MG63 (cell line): ENCODE results near the gene NPEPPS. TPM values are rescaled to one million over a fixed set of nuclear protein-coding genes. Genes with fewer than 3 reads are reported as not detected.

Source experiments
- DNase-seq: peaks from one replicate; pipeline ENCODE4 v3.0.0-alpha.2; 2020
- H3K27me3 ChIP-seq: fragments of 250-450 bp; sonication (Bioruptor Pico); 2 replicates; pipeline ENCODE4 v1.5.1; 2020; ENCODE audit warnings: mild to moderate bottlenecking, moderate library complexity
- H3K36me3 ChIP-seq: fragments of 250-450 bp; sonication (Bioruptor Pico); 2 replicates; pipeline ENCODE4 v1.5.1; 2020; ENCODE audit warnings: mild to moderate bottlenecking, moderate library complexity
- H3K4me3 ChIP-seq: fragments of 250-450 bp; sonication (Bioruptor Pico); 2 replicates; pipeline ENCODE4 v1.5.1; 2020; ENCODE audit warnings: mild to moderate bottlenecking, moderate library complexity
- H3K9me3 ChIP-seq: fragments of 250-450 bp; sonication (Bioruptor Pico); 2 replicates; pipeline ENCODE4 v1.5.1; 2020; ENCODE audit warnings: mild to moderate bottlenecking, moderate library complexity
- total RNA-seq: library from RNA; depleted of rRNA; stranded (reverse); fragments of >200 nt; shearing (Covaris generic); gene quantifications from 2 replicates; pipeline ENCODE4 v1.2.3, GENCODE V29; 2014; ENCODE audit warnings: low replicate concordance

NPEPPS gene
- total RNA-seq, 1 experiment from 2014 or later = 50.4 TPM

DNA sequence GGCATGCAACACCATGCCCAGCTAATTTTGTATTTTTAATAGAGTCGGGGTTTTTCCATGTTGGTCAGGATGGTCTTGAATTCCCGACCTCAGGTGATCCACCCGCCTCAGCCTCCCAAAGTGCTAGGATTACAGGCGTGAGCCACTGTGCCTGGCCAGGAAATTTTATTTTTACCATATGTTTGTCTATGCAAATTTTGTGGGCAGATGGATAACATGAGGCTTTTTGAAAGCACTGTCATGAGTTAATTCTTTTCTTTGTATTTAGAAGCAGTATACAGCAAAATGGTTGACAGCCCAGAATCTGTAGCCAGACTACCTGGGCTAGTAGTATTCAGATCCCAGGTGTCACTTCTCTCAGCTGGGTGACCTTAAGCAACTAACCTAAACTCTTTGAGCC is 110.3 kb downstream of the NPEPPS start:
- Histone ChIP-seq H3K9me3 (no peaks in the 10 kb centered on the region), H3K4me3 (no peak overlapping the region), H3K36me3 (no peaks in the 10 kb centered on the region), H3K27me3 (no peaks in the 10 kb centered on the region)
- no peak for DNase-seq

DNA sequence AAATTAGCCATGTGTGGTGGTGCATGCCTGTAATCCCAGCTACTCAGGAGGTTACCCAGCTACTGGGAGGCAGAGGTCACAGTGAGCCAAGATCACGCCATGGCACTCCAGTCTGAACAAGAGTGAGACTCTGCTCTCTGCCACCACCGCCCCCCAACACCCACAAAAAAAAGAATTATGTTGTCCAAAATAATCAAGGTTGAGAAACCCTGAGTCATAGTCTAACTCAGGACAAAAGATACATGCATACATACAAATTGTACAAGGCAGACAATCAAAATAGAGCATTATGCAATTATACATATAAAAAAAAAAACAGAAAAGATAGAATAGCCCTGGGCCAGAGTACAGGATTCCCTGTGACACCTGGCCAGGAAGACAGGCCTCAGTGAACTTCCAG is 112.2 kb downstream of the NPEPPS start:
- Histone ChIP-seq H3K27me3 (no peaks in the 10 kb centered on the region), H3K4me3 (no peak overlapping the region), H3K9me3 (no peaks in the 10 kb centered on the region), H3K36me3 (no peaks in the 10 kb centered on the region)
- DNase-seq = no peak

DNA sequence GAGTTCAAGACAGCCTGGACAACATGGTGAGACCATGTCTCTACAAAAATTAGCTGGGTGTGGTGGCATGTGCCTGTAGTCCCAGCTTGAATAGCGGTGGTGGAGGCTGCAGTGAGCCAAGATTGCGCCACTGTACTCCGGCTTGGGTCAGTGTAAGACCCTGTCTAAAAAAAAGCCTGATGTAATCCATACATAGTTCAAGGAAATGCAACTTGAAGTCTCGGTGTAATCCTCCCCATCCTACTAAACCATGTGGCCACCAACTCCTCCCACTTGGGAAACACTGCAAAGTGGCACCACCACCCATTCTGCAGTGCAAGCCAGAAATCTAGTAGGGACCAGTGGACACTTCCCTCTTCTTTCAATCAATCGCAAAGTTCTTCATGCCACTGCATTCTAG is 113.4 kb downstream of the NPEPPS start:
- no peak overlapping the region for H3K4me3 ChIP-seq
- no peak for DNase-seq
- H3K27me3 ChIP-seq = no peaks in the 10 kb centered on the region
- no peaks in the 10 kb centered on the region for H3K36me3 ChIP-seq
- H3K9me3 ChIP-seq = no peaks in the 10 kb centered on the region

DNA sequence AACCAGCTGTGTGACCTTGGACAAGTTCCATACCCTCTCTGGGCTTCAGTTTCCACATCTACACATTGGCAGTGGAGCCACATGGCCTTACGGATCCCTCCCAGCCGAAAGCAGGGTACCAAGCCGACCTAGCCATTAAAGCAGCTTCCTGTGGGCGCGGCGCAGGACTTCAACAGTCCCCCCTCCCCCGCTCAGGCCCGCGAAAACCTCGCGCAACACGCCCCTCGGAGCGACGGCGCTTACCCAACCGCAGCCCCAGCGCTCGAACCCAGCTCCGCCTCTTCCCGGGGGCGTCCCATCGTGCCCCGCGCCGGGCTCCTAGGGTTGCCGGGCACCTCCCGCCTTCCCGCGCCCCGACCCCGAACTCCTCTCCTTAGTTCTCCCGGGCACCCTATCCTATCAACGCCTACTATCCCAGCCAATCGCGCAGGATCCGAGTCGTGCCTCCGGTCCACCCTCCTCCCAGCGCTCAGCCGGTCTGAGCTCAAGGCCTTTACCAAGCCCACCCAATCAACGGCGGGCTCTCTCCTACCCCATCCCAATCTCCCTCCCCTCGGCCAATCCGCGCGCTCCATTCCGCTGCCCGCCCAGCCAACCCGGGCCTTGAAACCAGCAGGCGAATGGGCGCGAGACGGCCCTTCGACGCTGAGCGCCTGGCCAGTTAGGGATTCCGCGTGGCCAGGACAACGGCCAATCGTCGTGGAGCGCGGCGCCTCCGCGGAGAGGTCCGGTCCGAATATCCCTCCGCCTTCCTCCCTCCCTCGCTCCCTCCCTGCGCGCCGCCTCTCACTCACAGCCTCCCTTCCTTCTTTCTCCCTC is 118.5 kb downstream of the NPEPPS start, which contains the start of gene KPNB1:
Gene KPNB1 (plus strand): TSS at position 767 of the 819 bp plus-strand sequence. CDS start 326 bp downstream, outside the sequence.
- H3K4me3 ChIP-seq = peak within 1 kb of the TSS; percentile 88
- H3K9me3 ChIP-seq = no peaks in the 10 kb centered on the region
- peaks cover 37% of the 10 kb centered on the region for H3K36me3 ChIP-seq
- H3K27me3 ChIP-seq = no peaks in the 10 kb centered on the region
- DNase-seq = peak; percentile 100

DNA sequence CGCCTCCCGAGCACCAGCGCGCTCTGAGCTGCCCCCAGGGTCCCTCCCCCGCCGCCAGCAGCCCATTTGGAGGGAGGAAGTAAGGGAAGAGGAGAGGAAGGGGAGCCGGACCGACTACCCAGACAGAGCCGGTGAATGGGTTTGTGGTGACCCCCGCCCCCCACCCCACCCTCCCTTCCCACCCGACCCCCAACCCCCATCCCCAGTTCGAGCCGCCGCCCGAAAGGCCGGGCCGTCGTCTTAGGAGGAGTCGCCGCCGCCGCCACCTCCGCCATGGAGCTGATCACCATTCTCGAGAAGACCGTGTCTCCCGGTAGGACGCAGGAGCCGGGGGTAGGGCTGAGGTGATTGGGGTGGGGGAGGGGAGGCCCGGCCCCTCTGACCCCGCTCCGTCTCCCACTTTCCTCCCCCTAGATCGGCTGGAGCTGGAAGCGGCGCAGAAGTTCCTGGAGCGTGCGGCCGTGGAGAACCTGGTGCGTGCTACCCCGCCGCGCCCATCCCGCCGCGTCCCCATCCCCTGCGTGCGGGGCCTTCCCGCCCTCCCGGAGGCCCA is 119.1 kb downstream of the NPEPPS start:
- H3K27me3 ChIP-seq = no peaks in the 10 kb centered on the region
- H3K9me3 ChIP-seq = no peaks in the 10 kb centered on the region
- peak overlapping the region; percentile 88 for H3K4me3 ChIP-seq
- peaks cover 44% of the 10 kb centered on the region for H3K36me3 ChIP-seq
- no peak for DNase-seq

DNA sequence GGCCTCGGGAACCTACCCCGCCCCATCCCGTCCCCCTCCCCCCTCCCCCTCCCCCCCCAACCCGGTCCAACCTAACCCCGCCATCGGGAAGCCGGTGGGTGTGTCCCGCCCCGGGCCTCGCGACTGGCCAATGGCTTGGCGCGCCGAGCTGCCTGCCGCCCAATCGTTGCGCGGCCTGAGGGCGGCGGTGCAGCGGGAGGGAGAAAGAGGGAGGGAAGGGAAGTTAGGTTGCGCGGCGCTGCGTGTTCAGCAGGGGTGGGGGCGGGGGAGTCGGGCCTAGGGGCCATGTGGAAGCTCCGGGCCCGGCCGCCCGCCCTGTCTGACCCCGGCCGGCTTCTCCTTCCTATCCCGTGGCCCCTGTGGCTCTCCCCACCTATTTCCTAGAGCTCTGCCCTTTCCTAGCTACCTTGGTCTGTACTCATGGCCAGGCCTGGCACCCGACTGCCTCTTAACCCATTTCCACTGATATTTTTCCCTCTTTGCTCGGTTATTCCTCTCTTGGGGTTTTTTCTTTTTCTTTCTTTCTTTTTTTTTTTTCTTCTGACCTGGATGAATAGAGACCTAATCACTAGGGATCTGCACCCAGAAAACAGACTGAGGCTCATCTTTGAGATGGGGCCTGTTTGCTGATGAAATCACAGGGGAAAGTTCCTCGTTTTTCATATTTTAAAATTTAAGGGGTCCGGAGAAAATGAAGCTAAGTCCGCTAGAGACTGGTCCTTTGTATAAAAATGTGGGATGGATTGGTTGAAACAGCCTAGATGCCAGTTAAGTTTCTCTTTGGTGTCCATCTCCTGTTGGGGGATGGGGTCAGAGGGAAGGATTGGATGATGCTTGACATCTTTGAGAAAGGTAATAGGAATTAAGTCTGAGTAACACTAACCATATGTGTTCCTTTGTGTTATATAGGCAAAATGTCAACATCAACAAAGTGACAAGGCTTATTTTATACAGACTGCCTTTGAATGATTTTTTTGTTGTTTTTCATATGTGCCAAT is 119.9 kb downstream of the NPEPPS start:
- Histone ChIP-seq H3K4me3 (peak overlapping the region; percentile 88), H3K36me3 (peaks cover 51% of the 10 kb centered on the region), H3K27me3 (no peaks in the 10 kb centered on the region), H3K9me3 (no peaks in the 10 kb centered on the region)
- DNase-seq = peak; percentile 100

DNA sequence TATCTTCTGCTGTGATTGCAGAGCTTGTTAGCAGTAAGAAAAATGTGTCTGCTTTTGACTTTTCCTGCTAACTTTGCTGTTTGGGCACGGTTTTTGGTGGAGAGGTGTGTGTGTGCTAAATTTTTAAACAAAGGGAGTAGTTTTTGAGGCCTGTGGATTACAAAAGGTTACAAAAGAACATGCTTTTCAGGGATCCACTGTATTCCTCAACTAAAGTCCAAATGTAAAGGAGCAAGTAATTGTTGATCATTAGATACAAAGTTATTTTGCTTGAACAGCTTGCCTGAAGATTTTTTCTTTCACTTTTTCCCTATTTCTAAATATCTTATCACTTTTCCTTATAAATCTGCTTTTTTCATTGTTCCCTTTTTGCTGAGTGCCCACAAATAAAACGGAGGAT is 120.8 kb downstream of the NPEPPS start:
- Histone ChIP-seq H3K9me3 (no peaks in the 10 kb centered on the region), H3K27me3 (no peaks in the 10 kb centered on the region), H3K36me3 (peaks cover 60% of the 10 kb centered on the region), H3K4me3 (peak overlapping the region; percentile 88)
- DNase-seq = no peak

DNA sequence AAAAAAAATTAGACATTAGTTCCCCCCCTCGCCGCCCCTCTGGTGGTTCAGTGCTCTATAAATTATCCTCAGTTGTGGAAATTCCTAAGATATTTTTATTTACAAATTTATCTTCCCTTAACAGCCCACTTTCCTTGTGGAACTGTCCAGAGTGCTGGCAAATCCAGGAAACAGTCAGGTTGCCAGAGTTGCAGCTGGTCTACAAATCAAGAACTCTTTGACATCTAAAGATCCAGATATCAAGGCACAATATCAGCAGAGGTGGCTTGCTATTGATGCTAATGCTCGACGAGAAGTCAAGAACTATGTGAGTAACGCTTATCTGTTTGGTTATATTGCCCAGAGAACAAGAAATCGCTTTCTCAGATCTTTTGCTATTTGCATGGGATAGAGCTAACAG is 121.7 kb downstream of the NPEPPS start:
- Histone ChIP-seq H3K9me3 (no peaks in the 10 kb centered on the region), H3K4me3 (no peak overlapping the region), H3K27me3 (no peaks in the 10 kb centered on the region), H3K36me3 (peaks cover 69% of the 10 kb centered on the region)
- DNase-seq = no peak

DNA sequence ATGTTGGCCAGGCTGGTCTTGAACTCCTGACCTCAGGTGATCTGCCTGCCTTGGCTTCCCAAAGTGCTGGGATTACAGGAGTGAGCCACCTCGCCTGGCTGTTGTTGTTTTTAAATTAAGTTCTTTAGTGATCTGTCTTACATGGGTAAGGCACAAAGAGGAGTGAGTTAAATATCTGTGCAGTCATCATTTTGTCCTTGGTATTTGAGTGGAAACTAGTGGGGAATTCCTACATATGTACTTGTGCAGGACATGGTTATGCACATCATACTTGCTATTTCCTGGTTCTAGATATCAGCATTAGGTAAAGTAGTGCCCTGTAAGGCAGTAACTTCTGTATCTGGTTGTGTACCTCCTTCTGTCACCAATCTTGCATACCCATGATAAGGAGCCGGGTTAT is 122.5 kb downstream of the NPEPPS start:
- H3K4me3 ChIP-seq = no peak overlapping the region

DNA sequence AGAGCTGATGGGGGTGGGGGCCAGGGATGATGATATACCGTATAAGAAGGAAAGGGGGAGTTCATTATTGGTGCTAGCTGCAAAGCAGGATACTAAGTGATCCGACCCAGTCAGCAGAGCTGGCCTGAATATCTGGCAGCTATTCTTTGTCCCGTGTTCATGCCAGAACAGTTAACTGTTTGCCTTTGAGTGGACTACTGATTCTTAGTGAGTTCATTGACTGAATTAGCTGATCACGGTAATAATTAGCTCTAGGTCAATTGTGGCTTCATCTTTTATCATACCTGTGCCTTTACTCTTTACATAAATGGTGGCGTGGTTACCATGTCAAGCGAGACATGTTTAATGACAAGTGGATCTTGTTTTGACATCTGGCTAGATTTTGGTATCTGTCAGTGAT is 124.1 kb downstream of the NPEPPS start:
- H3K36me3 ChIP-seq = peaks cover 93% of the 10 kb centered on the region
- H3K4me3 ChIP-seq = no peak overlapping the region
- no peaks in the 10 kb centered on the region for H3K27me3 ChIP-seq
- no peaks in the 10 kb centered on the region for H3K9me3 ChIP-seq
- no peak for DNase-seq

More for the DNA sequence above, 122.5 kb downstream of the NPEPPS start:
- no peak for DNase-seq
- Histone ChIP-seq H3K27me3 (no peaks in the 10 kb centered on the region), H3K36me3 (peaks cover 78% of the 10 kb centered on the region), H3K9me3 (no peaks in the 10 kb centered on the region)

DNA sequence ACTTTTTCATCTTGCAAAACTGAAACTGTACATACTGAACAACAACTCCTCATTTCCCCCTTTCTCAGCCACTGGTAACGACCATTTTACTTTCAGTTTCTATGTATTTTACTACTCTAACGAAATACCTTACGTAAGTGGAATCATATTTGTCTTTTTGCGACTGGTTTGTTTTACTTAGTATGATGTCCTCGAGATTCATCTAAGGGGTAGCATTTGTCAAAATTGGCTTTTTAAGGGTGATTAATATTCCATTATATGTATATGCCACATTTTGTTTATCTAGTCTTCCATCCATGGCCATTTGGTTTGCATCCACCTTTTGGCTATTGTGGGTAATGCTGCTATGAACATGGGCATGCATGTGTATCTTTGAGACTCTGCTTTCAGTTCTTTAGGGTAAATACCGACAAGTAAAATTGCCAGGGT is 129.2 kb downstream of the NPEPPS start:
- H3K27me3 ChIP-seq = no peaks in the 10 kb centered on the region
- H3K4me3 ChIP-seq = no peak overlapping the region
- H3K36me3 ChIP-seq = peaks cover 98% of the 10 kb centered on the region
- no peak for DNase-seq
- no peaks in the 10 kb centered on the region for H3K9me3 ChIP-seq

DNA sequence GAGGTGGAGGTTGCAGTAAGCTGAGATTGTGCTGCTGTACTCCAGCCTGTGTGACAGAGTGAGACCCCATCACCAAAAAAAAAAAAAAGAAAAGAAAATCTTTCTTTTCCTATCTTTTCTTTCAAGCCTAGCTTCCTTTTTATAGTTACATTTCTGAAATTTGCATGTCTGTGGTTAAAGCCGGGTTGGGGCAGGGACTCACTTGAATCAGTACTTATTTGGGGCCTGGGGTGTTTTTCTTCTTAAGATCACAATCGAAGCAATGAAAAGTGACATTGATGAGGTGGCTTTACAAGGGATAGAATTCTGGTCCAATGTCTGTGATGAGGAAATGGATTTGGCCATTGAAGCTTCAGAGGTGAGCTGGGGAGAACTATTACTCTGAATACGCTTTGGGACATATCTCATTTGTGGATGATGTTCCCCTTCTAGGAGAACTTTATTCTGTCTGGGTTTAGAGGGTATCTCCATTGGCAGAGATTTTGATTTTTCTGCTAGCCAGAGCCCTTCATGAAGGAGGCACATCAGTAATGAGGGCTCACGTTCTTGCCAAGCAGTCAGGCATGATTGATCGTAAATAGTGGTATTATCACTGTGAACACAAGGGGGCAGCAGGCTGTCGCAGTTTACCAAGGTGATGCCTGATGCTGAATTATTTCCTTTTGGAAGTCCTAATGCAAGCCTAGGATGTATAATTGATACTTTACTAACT is 133.2 kb downstream of the NPEPPS start:
- no peak overlapping the region for H3K4me3 ChIP-seq
- DNase-seq = peak; percentile 35
- H3K27me3 ChIP-seq = no peaks in the 10 kb centered on the region
- peaks cover 95% of the 10 kb centered on the region for H3K36me3 ChIP-seq
- H3K9me3 ChIP-seq = no peaks in the 10 kb centered on the region

DNA sequence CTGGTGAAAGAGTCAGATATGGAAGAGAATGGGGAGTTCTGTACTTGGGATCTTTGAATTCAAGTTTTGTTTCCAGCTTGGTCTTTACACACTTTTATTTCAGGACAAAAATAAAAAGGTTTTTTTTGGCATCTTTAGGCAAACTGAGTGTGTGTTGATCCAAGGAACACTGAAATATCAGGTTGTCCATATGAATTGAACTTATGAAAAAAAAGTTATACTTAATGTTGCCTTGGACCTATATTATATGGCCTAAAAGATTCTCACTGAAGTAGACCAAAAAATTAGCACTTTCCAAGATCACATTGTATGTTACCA is 133.7 kb downstream of the NPEPPS start:
- Histone ChIP-seq H3K36me3 (peaks cover 95% of the 10 kb centered on the region), H3K4me3 (no peak overlapping the region), H3K9me3 (no peaks in the 10 kb centered on the region), H3K27me3 (no peaks in the 10 kb centered on the region)
- no peak for DNase-seq

DNA sequence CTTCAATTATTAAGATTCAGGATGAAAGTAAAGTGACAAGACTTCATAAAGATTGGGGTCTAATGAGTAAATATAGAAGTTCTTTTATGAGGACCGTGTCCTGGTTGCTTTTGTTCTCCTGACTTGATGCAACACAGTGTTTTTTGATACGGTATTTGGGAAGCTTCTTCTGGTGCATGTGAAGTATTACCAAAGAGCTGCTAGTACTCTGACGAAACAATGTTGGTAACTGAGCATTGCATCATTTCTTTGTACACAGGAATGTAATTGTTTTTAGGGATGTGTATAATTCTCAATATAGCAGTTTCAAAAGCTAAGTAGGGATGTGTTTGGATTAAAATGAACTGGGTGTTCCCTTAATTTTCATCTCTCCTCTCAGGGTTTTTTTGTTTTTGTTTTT is 134.7 kb downstream of the NPEPPS start:
- Histone ChIP-seq H3K4me3 (no peak overlapping the region), H3K9me3 (no peaks in the 10 kb centered on the region), H3K36me3 (peaks cover 95% of the 10 kb centered on the region), H3K27me3 (no peaks in the 10 kb centered on the region)
- DNase-seq = no peak

DNA sequence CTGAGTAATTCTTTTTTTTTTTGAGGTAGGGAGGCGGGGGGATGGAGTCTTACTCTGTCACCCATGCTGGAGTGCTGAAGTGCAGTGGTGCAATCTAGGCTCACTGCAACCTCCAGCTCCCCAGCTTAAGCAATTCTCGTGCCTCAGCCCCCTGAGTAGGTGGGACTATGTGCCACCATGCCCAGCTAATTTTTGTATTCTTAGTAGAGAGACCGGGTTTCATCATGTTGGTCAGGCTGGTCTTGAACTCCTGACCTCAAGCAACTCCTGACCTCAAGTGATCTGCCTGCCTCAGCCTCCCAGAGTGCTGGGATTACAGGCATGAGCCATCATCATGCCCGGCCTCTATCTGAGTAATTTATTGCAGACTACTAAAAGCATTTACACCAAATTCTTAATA is 138.2 kb downstream of the NPEPPS start:
- no peaks in the 10 kb centered on the region for H3K27me3 ChIP-seq
- no peaks in the 10 kb centered on the region for H3K9me3 ChIP-seq
- H3K4me3 ChIP-seq = no peak overlapping the region
- no peak for DNase-seq
- peaks cover 97% of the 10 kb centered on the region for H3K36me3 ChIP-seq

DNA sequence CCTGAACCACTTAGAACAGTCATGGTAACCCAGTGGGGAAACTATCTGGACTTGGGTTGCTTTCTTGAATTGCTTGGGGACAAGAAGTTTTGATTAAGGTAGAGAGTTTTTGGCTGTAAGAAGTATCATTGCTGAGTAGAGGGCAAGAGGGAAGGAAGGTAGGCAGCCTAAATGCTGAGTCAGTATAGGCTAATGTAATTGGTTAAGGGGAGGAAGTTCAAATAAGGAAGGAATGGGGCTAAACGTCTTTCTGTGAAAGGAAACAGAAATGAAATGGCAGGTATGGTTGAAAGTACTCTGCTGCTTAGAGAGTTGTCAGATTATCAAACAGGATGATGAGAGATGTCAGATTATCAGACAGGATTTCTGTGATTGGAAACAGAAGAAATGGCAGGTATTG is 139.2 kb downstream of the NPEPPS start:
- no peak for DNase-seq
- H3K4me3 ChIP-seq = no peak overlapping the region
- H3K36me3 ChIP-seq = peaks cover 97% of the 10 kb centered on the region
- no peaks in the 10 kb centered on the region for H3K9me3 ChIP-seq
- no peaks in the 10 kb centered on the region for H3K27me3 ChIP-seq
